GM21360 (cell line): Measurements from ENCODE around the gene APOOL.
"Not testable (repeated sequence)": the region's sequence is repeated elsewhere in the genome, so short reads cannot be mapped to it uniquely, and the experiment has no call there.

Experiments
- ATAC-seq: cut with Tn5 transposase; IDR thresholded peaks from one replicate; pipeline ENCODE4 v1.9.1; 2021; ENCODE audit warnings: mild to moderate bottlenecking, moderate library complexity; ENCODE audit not compliant: unreplicated experiment

The APOOL gene

DNA sequence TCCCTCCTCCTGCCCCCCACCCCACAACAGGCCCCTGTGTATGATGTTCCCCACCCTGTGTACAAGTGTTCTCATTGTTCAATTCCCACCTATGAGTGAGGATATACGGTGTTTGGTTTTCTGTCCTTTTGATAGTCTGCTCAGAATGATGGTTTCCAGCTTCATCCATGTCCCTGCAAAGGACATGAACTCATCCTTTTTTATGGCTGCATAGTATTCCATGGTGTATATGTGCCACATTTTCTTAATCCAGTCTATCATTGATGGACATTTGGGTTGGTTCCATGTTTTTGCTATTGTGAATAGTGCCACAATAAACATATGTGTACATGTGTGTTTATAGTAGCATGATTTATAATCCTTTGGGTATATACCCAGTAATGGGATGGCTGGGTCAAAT is 73.6 kb downstream of the APOOL start:
- not testable (repeated sequence) for ATAC-seq

DNA sequence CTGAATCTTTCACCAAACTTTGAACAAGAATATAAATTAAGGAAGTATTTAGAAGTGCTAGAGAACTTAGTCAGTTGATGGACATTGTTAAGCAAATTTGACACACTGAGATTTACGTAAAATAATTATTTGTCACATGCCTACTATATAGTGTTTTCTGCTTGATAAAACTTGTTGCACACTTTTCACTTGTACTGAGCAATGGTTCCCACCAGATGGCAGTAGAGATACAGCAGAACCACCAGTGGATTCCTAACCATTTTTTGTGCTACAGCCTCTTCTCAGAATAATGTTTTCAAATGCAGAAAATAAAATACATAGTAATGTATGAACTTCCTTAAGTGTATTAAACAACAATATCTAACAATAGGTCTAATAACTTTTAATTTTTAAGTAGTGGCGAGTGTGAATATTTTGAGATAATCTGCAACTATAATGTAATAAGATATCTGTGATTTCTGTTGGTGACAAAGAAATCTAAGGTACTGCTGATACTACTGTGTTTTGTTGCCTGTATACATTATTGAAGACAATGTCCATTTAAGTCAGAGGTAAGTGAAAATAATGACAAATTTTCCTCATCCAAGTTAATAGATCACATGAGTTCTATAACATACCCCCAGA is 81.2 kb downstream of the APOOL start:
- peak; percentile 97 for ATAC-seq

DNA sequence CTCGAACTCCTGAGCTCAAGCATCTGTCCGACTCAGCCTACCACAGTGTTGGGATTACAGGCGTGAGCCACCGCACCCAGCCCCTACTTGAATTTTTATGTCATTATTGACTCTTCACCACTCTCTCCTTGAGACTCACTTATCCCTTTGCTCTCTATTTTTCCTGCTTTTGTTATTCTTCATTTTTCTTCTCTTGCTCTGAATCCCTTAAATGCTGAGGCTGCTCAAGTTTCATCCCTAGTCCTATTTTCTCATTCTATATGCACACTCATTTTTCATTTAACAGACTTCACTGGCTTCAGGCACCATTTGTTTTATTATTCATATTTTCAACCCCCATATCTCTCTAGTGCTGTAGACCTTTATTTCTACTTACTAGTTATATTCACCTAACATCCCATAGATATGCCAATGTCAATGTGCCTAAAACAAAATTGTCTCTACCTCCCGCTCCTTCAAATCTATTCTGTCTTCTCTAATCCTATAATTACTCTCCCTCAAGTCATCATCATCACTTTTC is 85.7 kb downstream of the APOOL start:
- no peak for ATAC-seq

DNA sequence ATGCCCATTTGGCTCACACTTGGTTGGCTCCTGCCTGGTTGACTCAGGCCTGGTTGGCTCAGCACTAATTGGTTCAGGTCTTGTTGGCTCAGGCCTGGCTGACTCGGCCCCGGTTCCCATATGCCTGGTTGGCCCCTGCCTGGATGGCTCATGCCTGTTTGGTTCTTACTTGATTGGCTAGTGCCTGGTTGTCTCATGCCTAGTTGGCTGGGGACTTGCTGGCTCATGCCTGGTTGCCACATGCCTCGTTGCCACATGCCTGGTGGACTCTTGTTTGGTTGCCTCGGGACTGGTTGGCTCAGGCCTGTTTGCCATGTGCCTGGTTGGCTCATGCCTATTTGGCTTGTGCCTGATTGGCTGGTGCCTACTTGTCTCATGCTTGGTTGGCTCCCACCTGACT is 103.7 kb downstream of the APOOL start:
- ATAC-seq: no peak

DNA sequence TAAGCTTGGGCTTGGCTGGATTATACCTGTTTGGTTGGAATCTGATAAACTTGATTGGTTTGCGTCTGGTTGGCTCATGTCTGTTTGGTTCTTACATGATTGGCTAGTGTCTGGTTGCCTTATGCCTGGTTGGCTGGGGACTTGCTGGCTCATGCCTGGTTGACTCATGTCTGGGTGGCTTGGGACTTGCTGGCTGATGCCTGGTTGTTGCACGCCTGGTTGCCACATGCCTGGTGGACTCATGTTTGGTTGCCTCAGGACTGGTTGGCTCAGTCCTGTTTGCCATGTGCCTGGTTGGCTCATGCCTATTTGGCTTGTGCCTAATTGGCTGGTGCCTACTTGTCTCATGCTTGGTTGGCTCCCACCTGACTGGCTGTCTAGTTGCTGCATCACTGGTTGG is 104.5 kb downstream of the APOOL start:
- ATAC-seq: no peak

DNA sequence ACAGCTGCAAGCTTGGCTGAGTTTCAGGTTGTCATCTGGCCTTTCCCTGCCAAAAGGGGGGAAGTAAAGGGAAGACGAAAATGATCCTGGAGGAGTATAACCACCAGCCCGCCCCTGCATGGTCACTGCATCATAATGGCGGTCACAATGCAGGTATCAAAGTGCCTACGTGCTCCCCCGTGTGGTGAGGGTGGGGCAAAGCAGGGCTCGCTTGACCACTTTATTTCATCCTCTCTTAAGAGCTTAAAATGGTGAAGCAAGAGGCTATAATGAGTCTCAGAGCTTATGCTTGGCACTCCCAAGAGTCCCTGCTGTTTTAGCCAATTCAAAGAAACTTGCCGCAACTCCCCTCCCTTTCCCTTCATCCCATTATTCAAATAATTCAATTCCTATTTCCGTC is 105.6 kb downstream of the APOOL start:
- peak; percentile 68 for ATAC-seq

DNA sequence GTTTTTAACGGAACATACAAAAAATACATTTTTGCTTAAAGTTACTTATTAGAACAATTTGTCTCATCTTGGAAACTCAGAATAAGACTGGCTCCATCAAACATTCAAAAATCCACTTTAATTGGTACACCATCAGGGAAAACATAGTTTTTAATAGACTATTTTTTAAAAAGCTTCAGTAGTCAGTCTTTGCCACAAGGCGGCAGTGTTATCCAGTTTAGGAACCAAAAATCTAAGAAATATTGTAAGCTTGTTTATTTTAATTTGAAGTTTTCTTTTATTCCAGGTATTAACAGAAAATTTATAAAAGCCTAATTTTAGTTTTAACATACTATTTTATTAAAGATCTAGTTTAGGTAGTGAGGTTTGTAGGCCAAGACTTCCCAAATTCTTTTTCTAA is 107.7 kb downstream of the APOOL start:
- ATAC-seq: no peak

DNA sequence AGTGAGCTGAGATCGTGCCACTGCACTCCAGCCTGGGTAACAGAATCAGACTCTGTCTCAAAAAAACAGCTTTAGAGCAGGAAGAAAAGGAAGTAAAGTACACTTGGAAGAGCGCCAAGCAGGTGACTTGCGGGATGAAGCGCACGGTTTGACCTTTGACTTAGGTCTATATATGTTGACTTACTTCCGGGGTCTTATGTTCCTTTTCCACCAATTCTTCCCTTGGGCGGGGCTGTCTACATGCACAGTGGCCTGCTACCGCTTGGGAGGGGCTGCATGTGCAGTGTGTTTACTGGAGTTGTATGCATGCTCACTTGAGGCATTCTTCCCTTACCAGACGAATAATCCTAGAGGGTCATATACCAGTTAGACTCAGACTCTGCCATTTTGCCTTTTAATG is 108.6 kb downstream of the APOOL start:
- no peak for ATAC-seq

DNA sequence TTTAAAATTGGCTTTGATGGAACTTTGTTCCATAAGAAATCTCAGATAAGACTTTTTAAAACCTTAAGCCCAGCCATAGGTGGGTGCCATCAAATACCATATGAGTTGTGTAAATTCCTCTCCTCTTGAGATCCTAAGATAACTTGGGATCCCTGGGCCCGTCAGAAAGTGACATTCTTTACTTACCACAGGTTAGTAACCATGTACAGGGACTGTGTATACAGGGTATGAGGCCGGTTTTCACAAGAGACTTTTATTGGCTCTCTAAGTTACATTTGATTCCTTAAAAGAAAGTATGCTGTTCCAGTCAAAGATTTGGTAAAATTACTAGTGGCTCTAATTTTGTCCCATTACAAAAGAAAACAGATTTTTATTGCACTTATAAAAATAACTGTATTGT is 110.1 kb downstream of the APOOL start:
- no peak for ATAC-seq

DNA sequence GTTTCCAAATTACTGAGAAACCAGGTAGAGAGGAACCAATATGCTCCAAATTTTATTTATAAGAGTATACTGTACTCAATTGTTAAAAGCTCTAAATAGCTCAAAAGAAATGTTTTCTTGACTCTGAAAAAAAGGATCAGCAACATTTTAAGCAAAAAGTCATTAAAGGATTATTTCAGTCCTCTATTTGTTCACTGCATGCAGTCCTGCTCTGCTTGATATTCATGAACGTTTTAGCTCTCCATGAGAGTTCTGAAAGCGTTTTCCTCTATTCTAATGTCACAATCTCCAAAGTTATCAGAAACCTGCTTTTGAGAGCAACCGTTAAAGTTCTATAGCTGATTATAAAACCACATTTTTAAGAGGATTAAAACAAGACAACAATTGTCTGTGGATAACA is 110.5 kb downstream of the APOOL start:
- no peak for ATAC-seq

DNA sequence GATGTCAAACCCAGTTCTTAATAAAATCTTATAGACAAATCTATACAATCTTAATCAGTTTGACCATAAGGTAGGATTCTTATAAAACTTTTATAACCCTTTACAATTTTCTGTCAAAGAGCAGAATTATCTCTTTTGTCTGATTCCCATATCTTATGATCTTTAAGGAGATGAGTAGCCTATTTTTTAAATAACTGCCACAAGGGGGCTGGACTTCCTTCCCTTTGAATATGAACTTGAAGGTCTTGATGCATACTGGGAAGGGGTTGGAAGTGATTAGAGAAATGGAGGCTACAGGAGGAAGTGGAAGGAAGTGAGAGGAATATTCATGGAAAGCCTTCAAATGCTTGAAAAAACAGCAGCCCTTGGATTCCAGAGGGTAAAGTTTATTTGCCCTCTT is 111.1 kb downstream of the APOOL start:
- ATAC-seq: no peak

DNA sequence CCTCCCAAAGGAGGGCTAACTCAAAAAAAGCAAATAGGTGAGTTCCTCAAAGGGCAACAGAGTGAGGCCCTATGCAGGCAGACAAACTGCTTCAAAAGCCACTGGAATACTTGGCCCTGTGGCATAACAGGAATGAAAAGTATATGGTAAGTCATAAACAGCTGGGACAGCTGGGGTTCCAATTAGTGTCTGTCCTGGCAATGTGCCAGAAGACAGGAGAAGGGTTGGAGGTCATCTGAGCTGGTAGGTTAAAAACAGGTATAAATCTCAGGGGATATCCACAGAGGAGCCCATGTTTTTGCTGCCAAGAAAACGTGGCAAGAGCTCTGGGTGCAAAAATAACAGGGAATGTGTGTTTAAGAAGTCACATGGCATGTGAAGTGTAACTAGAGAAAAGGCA is 111.6 kb downstream of the APOOL start:
- ATAC-seq: no peak

DNA sequence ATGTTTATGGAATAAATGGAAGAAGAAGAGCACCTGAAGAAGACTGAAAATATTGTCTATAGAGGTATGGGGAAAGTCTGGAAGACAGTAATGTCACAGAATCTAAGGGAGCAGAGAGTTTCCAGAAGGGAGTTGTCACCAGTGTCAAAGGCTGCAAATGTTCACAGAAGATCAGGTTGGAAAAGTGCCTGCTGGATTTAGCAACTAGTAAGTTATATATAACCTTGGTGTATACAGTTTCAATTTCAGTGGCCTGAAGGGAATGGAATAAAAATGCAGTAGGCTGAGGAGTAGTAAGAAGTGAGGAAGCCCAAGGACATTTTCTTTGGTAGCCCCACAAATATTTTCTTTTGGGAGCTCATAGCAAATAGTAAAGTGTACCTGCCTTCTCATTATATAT is 132.7 kb downstream of the APOOL start:
- no peak for ATAC-seq

DNA sequence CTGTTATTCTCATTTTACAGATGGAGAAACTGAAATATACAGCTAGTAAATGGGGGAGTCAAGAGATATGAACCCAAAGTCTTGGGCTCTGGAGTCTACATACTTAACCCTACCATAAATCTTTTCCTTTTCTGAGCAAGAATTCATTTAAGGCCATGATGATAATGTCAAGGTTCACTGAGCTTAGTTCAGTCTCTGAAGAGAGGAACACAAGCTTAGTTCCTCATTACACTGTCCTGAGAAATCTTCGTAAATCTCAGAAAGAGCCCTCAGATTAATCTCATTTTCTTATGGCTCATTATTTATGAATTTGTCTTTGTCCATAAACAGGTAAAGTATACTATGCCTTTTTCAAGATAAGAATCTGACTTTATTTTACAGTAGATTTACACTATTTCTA is 135.7 kb downstream of the APOOL start:
- ATAC-seq: no peak

DNA sequence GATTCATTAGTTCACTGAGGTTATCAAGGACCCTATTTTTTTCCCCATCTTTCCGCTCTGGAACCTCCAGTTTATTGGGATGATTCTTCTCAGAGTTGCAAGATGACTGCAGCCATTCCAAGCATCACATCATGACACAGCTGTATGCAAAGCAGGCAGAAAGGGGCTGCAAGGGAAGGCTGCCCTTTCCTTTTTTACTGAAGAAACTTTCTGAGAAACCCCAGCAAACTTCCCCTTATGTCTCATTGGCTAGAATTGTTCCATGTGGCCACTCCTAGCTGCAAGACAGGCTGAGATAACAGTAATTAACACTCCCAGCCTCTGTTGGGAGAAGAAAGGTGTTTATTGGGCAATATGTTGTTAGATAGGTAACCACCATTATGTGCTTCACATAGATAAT is 137.3 kb downstream of the APOOL start:
- ATAC-seq: no peak
